Activated T-cell treated with anti-CD3 and anti-CD28 coated beads, Interleukin-2, amount 50 U/mL, for 1 hour (primary cell): ENCODE measurements around the gene OXGR1.
"Not testable (repeated sequence)": the region's sequence is repeated elsewhere in the genome, so short reads cannot be mapped to it uniquely, and the experiment has no call there.

ENCODE experiments used
- DNase-seq: peaks from one replicate; pipeline ENCODE4 v3.0.0-alpha.2; 2020

OXGR1 gene

GRCh38 chr13:97004886-97005285, 10.6 kb upstream of the OXGR1 start:
- no peak for DNase-seq

DNA sequence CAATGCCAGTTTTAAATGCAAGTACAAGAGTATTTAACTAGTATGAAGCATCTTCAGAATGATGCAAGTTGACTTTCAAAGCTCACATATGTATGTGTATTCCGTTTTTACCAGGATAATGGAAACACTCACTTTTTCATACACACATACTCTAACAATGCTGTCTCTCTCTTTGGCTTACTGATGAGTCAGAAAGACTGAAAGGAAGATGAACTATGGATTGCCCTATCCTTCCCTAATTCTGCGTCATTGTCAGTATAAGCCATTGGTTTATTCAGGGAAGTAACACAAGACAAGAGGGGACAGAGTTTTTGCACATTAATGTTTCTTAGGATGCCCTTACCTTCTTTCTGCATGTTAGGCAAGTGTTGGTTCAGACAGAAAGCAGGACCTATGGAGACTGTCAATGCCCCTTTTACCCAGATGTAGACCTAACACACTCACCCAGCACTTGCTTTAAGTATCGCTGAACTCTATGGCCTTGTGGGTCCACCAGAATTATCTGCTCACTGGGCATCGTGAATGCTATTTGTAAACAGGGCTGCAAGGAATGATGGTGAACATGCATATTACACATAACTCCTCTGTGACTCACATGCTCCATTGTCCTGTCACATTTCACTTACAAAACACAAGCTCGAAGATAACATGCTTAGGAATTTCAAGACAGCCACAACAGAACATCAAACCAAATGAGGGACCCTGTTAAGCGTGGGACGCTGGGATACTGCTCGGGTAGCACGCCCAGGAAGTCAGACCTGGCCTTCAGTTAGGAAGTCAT, 10.0 kb upstream of the OXGR1 start:
- no peak for DNase-seq

DNA sequence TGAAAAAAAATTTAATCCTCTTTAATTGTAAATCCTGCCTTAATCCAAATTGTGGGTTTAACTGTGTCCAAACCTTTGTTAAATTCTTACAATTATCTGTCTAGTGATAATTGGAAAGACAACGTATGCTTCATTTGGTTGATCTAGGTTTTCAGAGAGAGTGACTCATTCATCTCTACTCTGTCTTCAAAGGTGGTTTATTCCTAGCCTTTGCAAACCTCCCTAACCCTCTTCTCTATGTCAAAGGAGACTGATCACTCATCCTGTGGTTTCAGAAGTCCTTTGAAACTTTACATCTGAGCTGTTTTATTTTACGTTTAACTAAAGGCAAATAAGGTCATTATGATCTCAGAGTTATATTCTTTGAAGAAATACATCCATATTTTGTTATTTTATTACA, 8.8 kb upstream of the OXGR1 start:
- DNase-seq: no peak

DNA sequence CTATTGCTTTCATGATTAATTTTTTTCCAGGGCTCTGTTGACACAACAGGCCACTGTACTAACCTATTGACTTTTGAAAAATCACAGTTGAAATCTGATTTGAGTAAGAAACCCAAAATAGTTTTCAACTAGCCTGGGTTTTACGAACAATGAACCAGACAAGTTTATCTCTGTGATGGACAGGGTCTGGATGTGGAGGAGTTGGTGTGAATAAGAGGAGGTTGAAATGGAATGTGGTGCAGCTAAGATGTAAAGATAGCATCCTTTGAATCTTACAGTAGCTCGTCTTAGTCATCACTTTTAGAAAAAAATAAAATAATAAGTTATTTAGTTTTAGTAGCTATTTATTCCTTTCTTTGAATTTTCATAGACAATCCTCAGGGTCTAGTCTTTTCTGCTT, 8.3 kb upstream of the OXGR1 start:
- no peak for DNase-seq

DNA sequence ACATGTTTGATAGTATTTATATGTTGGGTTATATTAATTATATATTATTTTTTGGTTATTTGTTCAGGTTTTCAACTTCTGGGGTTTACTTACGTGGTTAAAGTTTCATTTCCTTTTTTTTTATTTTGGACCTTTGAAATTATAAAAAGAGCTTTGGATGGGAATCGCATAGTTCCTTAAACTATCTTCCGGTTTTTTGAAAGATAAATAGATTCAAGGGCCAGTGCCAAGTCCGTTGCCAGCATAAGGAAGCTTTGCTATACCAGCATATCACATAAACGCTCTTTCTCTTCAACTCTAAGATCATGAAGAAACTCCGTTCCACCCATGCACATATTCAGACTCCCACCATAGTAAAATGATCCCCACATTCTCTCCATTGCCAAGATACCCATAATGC, 7.4 kb upstream of the OXGR1 start:
- DNase-seq: no peak

- DNase-seq: no peak
Observed at GRCh38 chr13:97000295-97000925, 6.1 kb upstream of the OXGR1 start.

- DNase-seq: no peak
Observed at GRCh38 chr13:96999091-96999490, 4.8 kb upstream of the OXGR1 start.

DNA sequence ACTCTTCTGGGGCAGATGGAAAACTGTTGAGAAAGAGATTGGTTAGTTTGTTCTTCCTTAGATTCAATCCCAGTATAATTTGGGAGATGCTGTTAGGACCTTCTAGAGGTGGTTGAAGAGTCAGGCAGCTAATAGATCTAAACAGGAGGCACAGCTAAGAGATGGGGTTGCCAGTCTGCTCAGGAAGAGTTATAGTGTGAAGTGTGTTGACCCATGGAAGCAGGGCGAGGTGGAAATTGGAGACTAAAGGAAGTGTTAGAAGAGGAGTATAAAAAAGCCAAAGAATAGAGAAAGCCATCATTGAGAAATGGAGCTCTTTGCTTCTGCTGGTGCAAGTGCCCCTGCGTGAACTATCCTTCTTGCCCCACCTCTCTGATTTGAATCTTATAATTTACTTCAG, 3.8 kb upstream of the OXGR1 start:
- DNase-seq: no peak

DNA sequence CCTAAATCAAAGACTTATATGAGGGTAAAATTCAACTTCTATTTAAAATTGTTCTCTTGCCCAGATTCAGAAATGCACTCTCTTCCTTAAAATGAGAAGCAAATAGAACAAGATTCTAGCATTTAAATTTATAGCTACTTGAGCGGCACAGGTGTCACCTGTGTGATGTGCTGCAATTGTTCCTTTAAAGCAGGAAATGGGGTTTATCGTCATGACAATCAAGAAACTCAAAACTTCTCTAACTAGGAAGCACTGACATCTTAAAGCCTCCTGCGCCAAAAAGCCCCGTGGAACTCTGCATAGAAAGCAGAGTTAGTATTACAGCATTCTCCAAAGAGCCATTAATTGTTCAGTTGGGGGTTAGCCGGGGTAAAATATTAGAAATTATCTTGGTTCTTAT, 2.6 kb upstream of the OXGR1 start:
- DNase-seq: no peak

GRCh38 chr13:96996107-96996506, 1.8 kb upstream of the OXGR1 start:
- no peak for DNase-seq

DNA sequence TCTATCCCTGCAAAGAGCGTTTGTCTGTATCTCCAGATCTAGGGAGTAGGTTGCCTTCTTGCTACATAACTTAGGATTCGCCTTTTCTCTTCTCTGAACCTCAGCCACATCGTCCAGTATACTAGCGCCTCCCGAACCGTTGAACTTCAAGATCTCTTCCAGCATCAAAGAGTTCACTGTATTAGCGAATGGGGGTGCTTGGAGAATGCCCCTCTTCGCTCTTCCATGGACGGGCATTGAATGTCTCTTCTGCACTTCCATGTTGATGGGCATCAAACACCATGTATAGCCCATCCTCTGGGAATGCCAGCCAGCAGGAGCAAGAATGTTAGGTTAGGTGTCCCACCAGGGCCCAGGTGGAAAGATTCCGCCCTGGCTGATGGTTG, 575 bp upstream of the OXGR1 start:
- DNase-seq: no peak

DNA sequence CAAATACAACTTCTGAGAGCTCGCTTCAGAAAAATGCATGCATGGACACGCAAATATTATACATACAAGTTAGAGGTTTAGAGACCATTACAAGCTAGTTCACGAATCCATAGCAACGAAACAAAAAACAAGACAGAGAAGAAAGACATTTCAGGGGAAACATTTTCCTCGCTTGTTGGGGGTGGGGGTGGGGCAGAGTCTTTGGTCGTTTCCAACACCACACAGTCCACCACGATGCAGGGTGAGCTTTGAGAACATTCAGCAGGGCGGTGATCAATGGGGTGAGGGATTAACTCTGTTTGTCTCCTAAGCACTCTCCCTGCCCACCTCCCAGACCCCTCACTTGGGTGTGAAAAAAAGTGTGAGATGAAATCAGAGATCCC, 651 bp downstream of the OXGR1 start:
- no peak for DNase-seq

DNA sequence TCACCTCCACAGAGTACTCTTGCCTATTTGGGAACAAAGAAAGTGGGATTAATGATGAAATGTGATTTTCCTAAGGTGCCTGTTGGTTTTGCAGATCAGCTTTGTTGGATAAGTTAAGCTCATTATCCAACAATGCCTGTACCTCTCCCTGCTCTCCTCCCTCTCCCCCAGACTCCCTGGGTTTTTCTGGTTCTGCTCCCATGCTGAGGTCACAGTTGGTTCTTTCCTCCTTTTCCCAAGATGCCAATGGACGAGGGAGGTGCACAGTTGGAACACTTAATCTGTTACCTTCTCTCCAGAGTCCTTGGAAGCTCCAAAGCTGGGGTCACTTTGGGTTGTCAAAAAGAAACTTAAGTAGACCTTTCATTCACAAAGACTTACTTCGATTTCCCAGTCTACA, 1.6 kb downstream of the OXGR1 start:
- no peak for DNase-seq

- no peak for DNase-seq
Observed at GRCh38 chr13:96991072-96991471, 3.2 kb downstream of the OXGR1 start.

- DNase-seq: no peak
Observed at GRCh38 chr13:96988441-96988840, 5.8 kb downstream of the OXGR1 start.

GRCh38 chr13:96984051-96984508, 10.2 kb downstream of the OXGR1 start:
- no peak for DNase-seq

DNA sequence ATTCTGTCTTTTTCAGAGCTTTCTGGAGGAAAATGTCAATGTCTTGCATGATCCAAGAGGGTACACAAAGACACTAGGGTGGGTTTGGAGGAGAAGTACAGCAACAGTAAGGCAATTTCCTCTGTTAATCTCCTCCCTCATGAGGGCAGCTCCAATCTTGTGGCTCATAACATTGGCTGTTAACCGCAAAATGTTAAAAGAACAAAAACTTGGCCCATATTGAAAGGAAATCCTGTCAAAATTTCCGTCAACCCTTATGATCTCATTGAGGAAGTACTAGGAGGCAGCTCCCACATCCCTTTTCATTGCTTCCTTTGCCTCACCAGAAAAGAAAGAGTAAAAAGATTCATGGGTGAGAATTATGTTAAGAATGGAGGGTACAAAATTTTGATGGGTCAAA, 11.6 kb downstream of the OXGR1 start:
- no peak for DNase-seq

DNA sequence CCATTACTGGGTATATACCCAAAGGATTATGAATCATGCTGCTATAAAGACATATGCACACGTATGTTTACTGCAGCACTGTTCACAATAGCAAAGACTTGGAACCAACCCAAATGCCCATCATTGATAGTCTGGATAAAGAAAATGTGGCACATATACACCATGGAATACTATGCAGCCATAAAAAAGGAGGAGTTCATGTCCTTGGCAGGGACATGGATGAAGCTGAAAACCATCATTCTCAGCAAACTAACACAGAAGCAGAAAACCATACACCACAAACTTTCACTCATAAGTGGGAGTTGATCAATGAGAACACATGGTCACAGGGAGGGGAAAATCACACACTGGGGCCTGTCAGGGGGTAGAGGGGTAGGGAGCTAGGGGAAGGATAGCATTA, 14.4 kb downstream of the OXGR1 start:
- not testable (repeated sequence) for DNase-seq

DNA sequence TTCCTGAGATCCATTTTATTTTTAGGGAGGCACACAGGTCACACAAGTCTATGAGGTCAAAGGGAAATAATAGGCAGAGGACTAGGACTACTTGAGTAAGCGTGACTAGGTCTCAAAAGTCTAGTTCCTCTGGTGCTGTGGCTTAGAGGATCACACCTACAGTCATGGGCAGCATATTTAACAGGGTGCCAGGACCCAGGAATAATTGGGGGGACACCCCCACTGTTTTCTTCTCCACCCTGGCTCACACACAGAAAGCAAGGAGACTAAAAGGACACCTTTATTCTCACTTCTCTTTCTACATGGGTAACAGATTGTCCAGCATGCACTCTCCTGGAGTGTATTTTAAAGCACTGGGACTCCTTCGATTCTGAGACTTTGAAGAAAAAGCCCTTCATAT, 26.2 kb downstream of the OXGR1 start:
- no peak for DNase-seq

DNA sequence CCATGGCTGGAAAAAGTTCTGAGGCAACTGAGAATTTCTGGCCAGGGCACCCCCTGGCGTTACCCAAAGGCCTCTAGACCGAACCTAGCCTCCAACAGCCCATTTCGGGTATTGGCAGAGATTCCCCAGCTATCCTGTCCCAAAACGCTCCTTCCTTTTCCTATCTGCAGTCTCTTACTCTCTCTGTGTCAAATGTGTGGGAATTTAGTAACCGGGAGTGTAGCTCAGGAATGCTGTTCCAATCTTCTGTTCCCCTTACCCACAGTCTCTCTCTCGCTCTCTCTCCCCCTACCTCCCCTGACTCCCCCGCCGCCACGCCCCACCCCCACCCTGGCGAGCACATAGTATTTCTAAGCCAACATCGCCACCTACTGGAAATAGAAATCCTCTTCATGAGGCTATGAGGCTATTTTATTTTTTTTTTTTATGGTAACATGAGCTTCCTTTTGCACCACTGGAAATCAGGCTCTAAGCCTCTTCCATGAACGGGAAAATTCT, 27.0 kb downstream of the OXGR1 start:
- DNase-seq: no peak

DNA sequence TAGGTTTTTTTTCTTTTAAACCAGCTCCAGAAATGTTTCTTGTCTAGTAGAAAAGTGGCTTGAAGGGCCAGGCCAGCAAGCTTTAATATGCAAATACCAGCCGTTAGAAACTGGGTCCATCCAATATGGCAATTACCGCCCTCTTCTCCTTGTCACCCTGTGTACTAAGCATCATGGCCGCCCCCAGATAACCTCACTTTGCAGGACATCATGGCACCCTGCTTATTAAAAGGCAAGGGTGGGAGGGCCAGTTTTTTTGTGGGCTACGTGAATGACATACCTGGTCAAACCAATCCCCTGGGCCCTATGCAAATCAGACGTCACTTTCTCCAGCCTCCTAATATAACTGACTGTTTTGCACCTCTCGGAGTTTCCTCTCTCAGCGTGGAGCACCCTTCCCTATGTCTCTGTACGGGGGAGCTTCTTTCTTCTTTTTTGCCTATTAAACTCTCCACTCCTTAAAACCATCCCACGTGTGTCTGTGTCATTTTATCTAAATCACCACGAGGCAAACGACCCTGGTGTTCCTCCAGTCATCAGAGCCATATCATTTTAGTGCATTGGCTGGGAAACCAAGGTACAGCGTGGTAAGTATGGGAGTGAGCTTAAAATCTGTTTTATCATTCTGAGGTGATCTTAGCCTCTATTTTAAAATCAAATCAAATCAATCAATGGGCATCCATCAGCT, 27.7 kb downstream of the OXGR1 start:
- DNase-seq: no peak

GRCh38 chr13:96963786-96964475, 30.3 kb downstream of the OXGR1 start:
- no peak for DNase-seq

GRCh38 chr13:96960379-96960778, 33.9 kb downstream of the OXGR1 start:
- no peak for DNase-seq
